Ectodermal cell (in vitro differentiated cells): Measurements from ENCODE around the gene LST1.
"Not testable (repeated sequence)": the region's sequence is repeated elsewhere in the genome, so short reads cannot be mapped to it uniquely, and the experiment has no call there.

ENCODE experiments used
- H3K27ac ChIP-seq: 2 replicates; pipeline ENCODE4 v1.7.0; 2013; ENCODE audit warnings: mild to moderate bottlenecking, low read depth, low read length; ENCODE audit not compliant: insufficient read depth, poor library complexity, severe bottlenecking
- H3K27me3 ChIP-seq: 2 replicates; pipeline ENCODE4 v1.7.0; 2013; ENCODE audit warnings: mild to moderate bottlenecking, low read length; ENCODE audit not compliant: insufficient read depth, control insufficient read depth, poor library complexity, severe bottlenecking
- H3K36me3 ChIP-seq: one replicate; pipeline ENCODE4 v1.7.0; 2013; ENCODE audit warnings: low read length; ENCODE audit not compliant: control insufficient read depth, insufficient read depth
- H3K4me1 ChIP-seq: one replicate; pipeline ENCODE4 v1.7.0; 2013; ENCODE audit warnings: low read length; ENCODE audit not compliant: control insufficient read depth, insufficient read depth
- H3K4me3 ChIP-seq: 2 replicates; pipeline ENCODE4 v1.7.0; 2013; ENCODE audit warnings: low read depth, low read length, control low read depth; ENCODE audit not compliant: insufficient read depth
- H3K9me3 ChIP-seq: 2 replicates; pipeline ENCODE4 v1.7.0; 2013; ENCODE audit warnings: mild to moderate bottlenecking, low read length, moderate library complexity; ENCODE audit not compliant: control insufficient read depth
- WGBS, 2 experiments: methylation state at CpG; one replicate each; pipeline ENCODE4 v1.1.7; 2013; ENCODE audit warnings: missing lambda C conversion rate in 2 of 2; 5-methylcytosine and 5-hydroxymethylcytosine counted together

Gene LST1

DNA sequence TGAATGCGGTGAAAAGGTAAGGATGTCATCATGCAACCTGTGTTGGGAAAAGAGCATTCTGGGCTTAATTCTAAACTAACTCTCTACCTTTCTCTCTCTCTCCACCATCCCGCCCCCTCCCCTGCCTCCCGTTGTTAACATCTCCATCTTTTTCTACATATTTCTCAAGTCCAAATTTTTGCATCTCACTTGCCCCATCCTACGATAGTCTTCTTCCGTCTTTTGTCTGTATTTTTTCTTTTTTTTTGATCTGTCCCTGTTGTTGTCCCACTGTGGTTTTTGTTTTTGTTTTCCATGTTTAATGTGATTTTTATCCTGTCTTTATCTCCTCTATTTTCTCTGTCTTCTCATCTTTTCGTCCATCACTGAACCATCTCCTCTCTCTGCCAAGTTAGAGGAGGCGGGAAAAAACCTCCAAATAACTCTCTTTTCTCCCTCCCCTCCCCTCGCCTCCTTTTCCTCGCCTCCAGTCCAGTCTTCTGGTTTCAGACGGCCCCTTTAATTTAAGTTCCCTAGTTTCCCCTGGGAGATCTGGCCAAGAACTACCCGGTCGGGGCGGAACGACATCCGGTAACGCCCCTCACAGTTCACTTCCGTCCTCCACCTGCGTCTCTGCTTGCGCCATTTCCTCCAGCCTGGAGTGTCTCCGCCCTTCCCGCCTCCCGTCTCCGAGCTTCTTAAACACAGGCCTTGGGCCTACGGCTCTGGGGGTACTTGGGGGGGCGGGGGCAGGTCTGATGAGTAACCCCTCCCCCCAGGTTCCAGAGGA, 38.9 kb upstream of the LST1 start, which contains the start of gene NFKBIL1:
NFKBIL1 (plus strand) TSS at position 651 of the 769 bp plus-strand sequence; CDS start at position 738, 87 bp downstream.
- H3K4me3 ChIP-seq, result peak within 1 kb of the TSS; percentile 54
- H3K9me3 ChIP-seq, result no peaks in the 10 kb centered on the region
- WGBS, 2 experiments, result 0% methylated on average over 25 of the region's 25 CpGs
- H3K4me1 ChIP-seq, result peaks cover 10% of the 10 kb centered on the region
- no peaks in the 10 kb centered on the region for H3K27me3 ChIP-seq
- H3K36me3 ChIP-seq, result no peaks in the 10 kb centered on the region
- peak within 1 kb of the TSS; percentile 58 for H3K27ac ChIP-seq

DNA sequence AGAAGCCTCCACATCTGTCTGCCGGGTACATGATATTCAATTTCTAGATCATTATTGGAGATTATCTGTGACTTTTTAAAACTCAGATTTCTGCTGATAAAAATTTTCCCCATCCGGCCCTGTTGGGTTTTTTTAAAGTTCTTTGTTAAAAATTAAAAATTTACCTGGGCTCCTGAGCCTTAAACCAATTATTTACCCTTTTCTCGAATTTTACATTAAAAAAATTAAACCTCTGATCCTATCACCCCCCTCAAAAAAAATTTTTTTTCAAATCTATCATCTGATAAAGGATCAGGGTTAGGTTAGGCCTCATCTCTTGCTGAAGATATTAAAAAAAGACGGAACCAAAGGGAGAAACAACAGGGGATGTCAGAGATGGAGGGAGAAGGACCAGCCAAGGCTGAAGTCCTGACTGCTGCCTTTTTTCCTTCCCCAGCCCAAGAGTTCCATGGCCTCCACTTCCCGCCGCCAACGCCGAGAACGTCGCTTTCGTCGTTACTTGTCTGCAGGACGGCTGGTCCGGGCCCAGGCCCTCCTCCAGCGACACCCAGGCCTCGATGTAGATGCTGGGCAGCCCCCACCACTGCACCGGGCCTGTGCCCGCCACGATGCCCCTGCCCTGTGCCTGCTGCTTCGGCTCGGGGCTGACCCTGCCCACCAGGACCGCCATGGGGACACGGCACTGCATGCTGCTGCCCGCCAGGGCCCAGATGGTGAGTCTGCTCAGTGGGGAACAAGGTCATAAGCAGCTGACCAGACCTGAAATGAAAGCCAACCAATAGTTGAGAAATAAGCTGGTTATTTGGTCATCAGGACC, 38.1 kb upstream of the LST1 start:
- Histone ChIP-seq H3K27me3 (no peaks in the 10 kb centered on the region), H3K27ac (no peak overlapping the region), H3K36me3 (no peaks in the 10 kb centered on the region), H3K4me3 (peak overlapping the region; percentile 54), H3K4me1 (peaks cover 10% of the 10 kb centered on the region), H3K9me3 (no peaks in the 10 kb centered on the region)
- 84 to 86% methylated on average over 22 to 24 of the region's 24 CpGs for WGBS, 2 experiments

GRCh38 chr6:31548544-31548873, 37.6 kb upstream of the LST1 start:
- Histone ChIP-seq H3K27me3 (no peaks in the 10 kb centered on the region), H3K27ac (no peak overlapping the region), H3K9me3 (no peaks in the 10 kb centered on the region), H3K4me3 (peak overlapping the region; percentile 54), H3K36me3 (peaks cover 4% of the 10 kb centered on the region), H3K4me1 (peaks cover 10% of the 10 kb centered on the region)
- whole genome bisulfite sequencing, 2 experiments, result 92 to 100% methylated on average over 1 to 2 of the region's 2 CpGs

DNA sequence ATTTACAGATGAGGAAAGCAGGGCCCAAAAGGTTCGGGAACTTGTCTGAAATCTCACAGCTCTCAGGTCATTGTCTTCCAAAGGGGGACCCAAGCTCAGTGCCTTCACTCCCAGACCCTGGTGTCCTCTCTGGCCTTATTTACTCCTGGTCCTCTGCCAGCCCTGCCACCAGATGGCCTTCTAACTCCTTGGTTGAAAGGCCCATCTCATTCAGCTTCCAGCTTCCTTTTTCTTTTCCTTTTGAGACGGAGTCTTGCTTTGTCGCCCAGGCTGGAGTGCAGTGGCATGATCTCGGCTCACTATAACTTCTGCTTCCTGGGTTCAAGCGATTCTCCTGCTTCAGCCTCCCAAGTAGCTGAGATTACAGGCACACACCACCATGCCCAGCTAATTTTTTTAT, 34.7 kb upstream of the LST1 start:
- H3K9me3 ChIP-seq, H3K4me1 ChIP-seq, H3K36me3 ChIP-seq, H3K27me3 ChIP-seq, H3K27ac ChIP-seq, H3K4me3 ChIP-seq: not testable (repeated sequence)
- 72 to 73% methylated on average over 5 of the region's 5 CpGs for WGBS, 2 experiments

- Histone ChIP-seq H3K27me3 (no peaks in the 10 kb centered on the region), H3K27ac (no peak overlapping the region), H3K4me3 (no peak overlapping the region), H3K36me3 (peaks cover 10% of the 10 kb centered on the region), H3K9me3 (no peaks in the 10 kb centered on the region), H3K4me1 (no peaks in the 10 kb centered on the region)
- WGBS, 2 experiments, result 89% methylated on average over 3 of the region's 3 CpGs
Measured at GRCh38 chr6:31556307-31556706, 29.8 kb upstream of the LST1 start.

DNA sequence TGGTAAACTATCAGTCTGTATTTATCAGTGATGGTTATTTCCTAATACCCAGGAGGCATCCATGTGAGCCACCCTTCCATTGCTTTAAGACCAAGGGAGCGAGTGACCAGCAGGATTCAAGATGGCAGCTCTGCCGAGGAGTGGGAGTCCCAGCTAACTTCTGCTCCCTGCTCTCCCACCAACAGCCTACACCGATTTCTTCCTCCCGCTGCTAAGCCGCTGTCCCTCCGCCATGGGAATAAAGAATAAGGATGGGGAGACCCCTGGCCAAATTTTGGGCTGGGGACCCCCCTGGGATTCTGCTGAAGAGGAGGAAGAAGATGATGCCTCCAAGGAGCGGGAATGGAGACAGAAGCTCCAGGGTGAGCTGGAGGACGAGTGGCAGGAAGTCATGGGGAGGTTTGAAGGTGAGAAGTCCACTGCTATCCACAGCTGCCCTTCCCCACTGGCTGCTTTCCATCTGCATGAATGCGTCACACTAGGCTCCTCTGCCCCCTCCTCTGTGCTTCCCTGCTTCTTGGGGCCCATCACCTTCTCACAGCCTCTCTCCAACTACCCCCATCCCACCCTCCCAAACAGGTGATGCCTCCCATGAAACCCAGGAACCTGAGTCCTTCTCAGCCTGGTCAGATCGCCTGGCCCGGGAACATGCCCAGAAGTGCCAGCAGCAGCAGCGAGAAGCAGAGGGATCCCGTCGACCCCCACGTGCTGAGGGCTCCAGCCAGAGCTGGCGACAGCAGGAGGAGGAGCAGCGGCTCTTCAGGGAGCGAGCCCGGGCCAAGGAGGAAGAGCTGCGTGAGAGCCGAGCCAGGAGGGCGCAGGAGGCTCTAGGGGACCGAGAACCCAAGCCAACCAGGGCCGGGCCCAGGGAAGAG, 28.4 kb upstream of the LST1 start:
- no peaks in the 10 kb centered on the region for H3K27me3 ChIP-seq
- H3K9me3 ChIP-seq, result no peaks in the 10 kb centered on the region
- no peak overlapping the region for H3K4me3 ChIP-seq
- no peaks in the 10 kb centered on the region for H3K4me1 ChIP-seq
- H3K27ac ChIP-seq, result no peak overlapping the region
- peaks cover 10% of the 10 kb centered on the region for H3K36me3 ChIP-seq
- 87 to 89% methylated on average over 24 of the region's 24 CpGs for whole genome bisulfite sequencing, 2 experiments

- Histone ChIP-seq H3K4me1 (no peaks in the 10 kb centered on the region), H3K4me3 (no peak overlapping the region), H3K9me3 (no peaks in the 10 kb centered on the region), H3K27me3 (no peaks in the 10 kb centered on the region), H3K27ac (no peak overlapping the region), H3K36me3 (peaks cover 8% of the 10 kb centered on the region)
- WGBS, 2 experiments, result 95% methylated on average over 8 of the region's 8 CpGs
Measured at GRCh38 chr6:31558318-31558625, 27.8 kb upstream of the LST1 start.

- Histone ChIP-seq H3K9me3 (no peaks in the 10 kb centered on the region), H3K36me3 (peaks cover 7% of the 10 kb centered on the region), H3K27ac (no peak overlapping the region), H3K4me1 (no peaks in the 10 kb centered on the region), H3K4me3 (no peak overlapping the region), H3K27me3 (no peaks in the 10 kb centered on the region)
- WGBS, 2 experiments, result 93 to 95% methylated on average over 14 of the region's 14 CpGs
Measured at GRCh38 chr6:31558631-31559500, 27.2 kb upstream of the LST1 start.

GRCh38 chr6:31559606-31559957, 26.5 kb upstream of the LST1 start:
- Histone ChIP-seq H3K36me3 (peaks cover 7% of the 10 kb centered on the region), H3K9me3 (no peaks in the 10 kb centered on the region), H3K4me1 (no peaks in the 10 kb centered on the region), H3K4me3 (no peak overlapping the region), H3K27ac (no peak overlapping the region), H3K27me3 (no peaks in the 10 kb centered on the region)
- WGBS, 2 experiments, result 79 to 83% methylated on average over 4 of the region's 4 CpGs
